Measurements from ENCODE around the gene LIMCH1. TPM values are rescaled to one million over a fixed set of nuclear protein-coding genes. Genes with fewer than 3 reads are reported as not detected.

Gene LIMCH1
- total RNA-seq, 2 experiments from 2014 or later: not detected

GRCh38 chr4:41590591-41590990 is 52.6 kb downstream of the LIMCH1 start:
- CTCF ChIA-PET (ENCODE audit: unreplicated experiment): no interaction called here
- intact Hi-C loops (cut with micrococcal nuclease; ENCODE audit: unreplicated experiment): no loop called here

GRCh38 chr4:41594432-41594831 is 56.5 kb downstream of the LIMCH1 start:
- no peak overlapping the region for H2AFZ ChIP-seq (ENCODE audit: low read length)
- H3K79me2 ChIP-seq (ENCODE audit: insufficient read depth, low read depth, low read length): no peaks in the 10 kb centered on the region
- H3K4me1 ChIP-seq (ENCODE audit: insufficient read depth, low read length, poor library complexity, severe bottlenecking): no peaks in the 10 kb centered on the region
- no peak for DNase-seq (ENCODE audit: low spot score)
- POLR2A ChIA-PET: no interaction called here
- intact Hi-C loops (cut with micrococcal nuclease; ENCODE audit: unreplicated experiment): no loop called here
- CTCF ChIA-PET (ENCODE audit: unreplicated experiment): no interaction called here
- H3K27ac ChIP-seq (ENCODE audit: low read depth, low read length, poor library complexity, severe bottlenecking): no peak overlapping the region
- no peaks in the 10 kb centered on the region for H4K20me1 ChIP-seq (ENCODE audit: insufficient read depth, low read length)
- H3K9me2 ChIP-seq (ENCODE audit: insufficient read depth, low read length): no peaks in the 10 kb centered on the region
- no TSS peak for BruUV-seq (replicated peaks)
- TF ChIP-seq CTCF (conservative IDR thresholded peaks at IDR 0.05; ENCODE audit: low read length) (no peak), EZH2phosphoT487 (IDR thresholded peaks at IDR 0.05; ENCODE audit: borderline replicate concordance, low read depth, low read length) (no peak)
- no peaks in the 10 kb centered on the region for H3K36me3 ChIP-seq (ENCODE audit: insufficient read depth, low read length)
- no peak overlapping the region for H3K4me2 ChIP-seq (ENCODE audit: low read length)
- no peak overlapping the region for H3K4me3 ChIP-seq (ENCODE audit: low read depth, low read length, poor library complexity, severe bottlenecking)
- H3K9me3 ChIP-seq (ENCODE audit: low read length): no peaks in the 10 kb centered on the region

More at GRCh38 chr4:41590591-41590990, 52.6 kb downstream of the LIMCH1 start:
- no peaks in the 10 kb centered on the region for H3K36me3 ChIP-seq (ENCODE audit: insufficient read depth, low read length)
- no peak overlapping the region for H3K4me2 ChIP-seq (ENCODE audit: low read length)
- POLR2A ChIA-PET: no interaction called here
- no peak for DNase-seq (ENCODE audit: low spot score)
- no peaks in the 10 kb centered on the region for H3K79me2 ChIP-seq (ENCODE audit: insufficient read depth, low read depth, low read length)
- H3K4me1 ChIP-seq (ENCODE audit: insufficient read depth, low read length, poor library complexity, severe bottlenecking): no peaks in the 10 kb centered on the region
- TF ChIP-seq EZH2phosphoT487 (IDR thresholded peaks at IDR 0.05; ENCODE audit: borderline replicate concordance, low read depth, low read length): no peak
- no peak for TF ChIP-seq CTCF (conservative IDR thresholded peaks at IDR 0.05; ENCODE audit: low read length)
- no peaks in the 10 kb centered on the region for H3K9me3 ChIP-seq (ENCODE audit: low read length)
- BruUV-seq (replicated peaks): no TSS peak
- H3K27ac ChIP-seq (ENCODE audit: low read depth, low read length, poor library complexity, severe bottlenecking): no peak overlapping the region
- no peak overlapping the region for H3K4me3 ChIP-seq (ENCODE audit: low read depth, low read length, poor library complexity, severe bottlenecking)
- H3K9me2 ChIP-seq (ENCODE audit: insufficient read depth, low read length): no peaks in the 10 kb centered on the region
- H2AFZ ChIP-seq (ENCODE audit: low read length): no peak overlapping the region
- no peaks in the 10 kb centered on the region for H4K20me1 ChIP-seq (ENCODE audit: insufficient read depth, low read length)

GRCh38 chr4:41597494-41597893 is 59.5 kb downstream of the LIMCH1 start:
- H3K9me3 ChIP-seq (ENCODE audit: low read length): no peaks in the 10 kb centered on the region
- CTCF ChIA-PET (ENCODE audit: unreplicated experiment): no interaction called here
- TF ChIP-seq CTCF (conservative IDR thresholded peaks at IDR 0.05; ENCODE audit: low read length) (no peak), EZH2phosphoT487 (IDR thresholded peaks at IDR 0.05; ENCODE audit: borderline replicate concordance, low read depth, low read length) (no peak)
- H3K36me3 ChIP-seq (ENCODE audit: insufficient read depth, low read length): no peaks in the 10 kb centered on the region
- no peak overlapping the region for H2AFZ ChIP-seq (ENCODE audit: low read length)
- DNase-seq (ENCODE audit: low spot score): no peak
- H4K20me1 ChIP-seq (ENCODE audit: insufficient read depth, low read length): no peaks in the 10 kb centered on the region
- no peaks in the 10 kb centered on the region for H3K79me2 ChIP-seq (ENCODE audit: insufficient read depth, low read depth, low read length)
- intact Hi-C loops (cut with micrococcal nuclease; ENCODE audit: unreplicated experiment): no loop called here
- POLR2A ChIA-PET: no interaction called here
- no peak overlapping the region for H3K4me3 ChIP-seq (ENCODE audit: low read depth, low read length, poor library complexity, severe bottlenecking)
- no peak overlapping the region for H3K4me2 ChIP-seq (ENCODE audit: low read length)
- no peak overlapping the region for H3K27ac ChIP-seq (ENCODE audit: low read depth, low read length, poor library complexity, severe bottlenecking)
- no peaks in the 10 kb centered on the region for H3K9me2 ChIP-seq (ENCODE audit: insufficient read depth, low read length)
- H3K4me1 ChIP-seq (ENCODE audit: insufficient read depth, low read length, poor library complexity, severe bottlenecking): no peaks in the 10 kb centered on the region
- BruUV-seq (replicated peaks): no TSS peak
